ENCODE data around the gene YES1. TPM values are rescaled to one million over a fixed set of nuclear protein-coding genes. Genes with fewer than 3 reads are reported as not detected.

YES1 gene
- total RNA-seq, 1 donor from 2014 or later = 17.1 TPM

GRCh38 chr18:677951-678381 is 134.1 kb downstream of the YES1 start:
- H3K27me3 Mint-ChIP-seq (ENCODE audit: unreplicated experiment) = peaks cover 1% of the 10 kb centered on the region
- no peaks in the 10 kb centered on the region for H3K36me3 Mint-ChIP-seq (ENCODE audit: unreplicated experiment)
- no peaks in the 10 kb centered on the region for H3K9me3 Mint-ChIP-seq (ENCODE audit: unreplicated experiment)
- no peak for DNase-seq
- no peak overlapping the region for H3K27ac Mint-ChIP-seq (ENCODE audit: unreplicated experiment)
- H3K4me1 Mint-ChIP-seq (ENCODE audit: low read depth, unreplicated experiment) = no peaks in the 10 kb centered on the region
- no peak overlapping the region for H3K4me3 Mint-ChIP-seq (ENCODE audit: unreplicated experiment)
- TF ChIP-seq CTCF (IDR thresholded peaks at IDR 0.05; ENCODE audit: partially characterized antibody, unreplicated experiment) = no peak

GRCh38 chr18:677145-677544 is 134.9 kb downstream of the YES1 start:
- Mint-ChIP-seq H3K4me1 (ENCODE audit: low read depth, unreplicated experiment) (no peaks in the 10 kb centered on the region), H3K4me3 (ENCODE audit: unreplicated experiment) (no peak overlapping the region), H3K36me3 (ENCODE audit: unreplicated experiment) (no peaks in the 10 kb centered on the region), H3K9me3 (ENCODE audit: unreplicated experiment) (no peaks in the 10 kb centered on the region), H3K27me3 (ENCODE audit: unreplicated experiment) (peaks cover 1% of the 10 kb centered on the region), H3K27ac (ENCODE audit: unreplicated experiment) (no peak overlapping the region)
- TF ChIP-seq CTCF (IDR thresholded peaks at IDR 0.05; ENCODE audit: partially characterized antibody, unreplicated experiment) = no peak
- DNase-seq = no peak

GRCh38 chr18:676736-677135 is 135.3 kb downstream of the YES1 start:
- H3K4me1 Mint-ChIP-seq (ENCODE audit: low read depth, unreplicated experiment) = no peaks in the 10 kb centered on the region
- H3K36me3 Mint-ChIP-seq (ENCODE audit: unreplicated experiment) = no peaks in the 10 kb centered on the region
- no peak for DNase-seq
- no peak for TF ChIP-seq CTCF (IDR thresholded peaks at IDR 0.05; ENCODE audit: partially characterized antibody, unreplicated experiment)
- no peak overlapping the region for H3K4me3 Mint-ChIP-seq (ENCODE audit: unreplicated experiment)
- no peaks in the 10 kb centered on the region for H3K9me3 Mint-ChIP-seq (ENCODE audit: unreplicated experiment)
- H3K27ac Mint-ChIP-seq (ENCODE audit: unreplicated experiment) = no peak overlapping the region
- H3K27me3 Mint-ChIP-seq (ENCODE audit: unreplicated experiment) = peaks cover 1% of the 10 kb centered on the region

- Mint-ChIP-seq H3K4me1 (ENCODE audit: low read depth, unreplicated experiment) (no peaks in the 10 kb centered on the region), H3K27me3 (ENCODE audit: unreplicated experiment) (no peaks in the 10 kb centered on the region), H3K27ac (ENCODE audit: unreplicated experiment) (no peak overlapping the region), H3K4me3 (ENCODE audit: unreplicated experiment) (no peak overlapping the region), H3K36me3 (ENCODE audit: unreplicated experiment) (no peaks in the 10 kb centered on the region), H3K9me3 (ENCODE audit: unreplicated experiment) (no peaks in the 10 kb centered on the region)
- no peak for TF ChIP-seq CTCF (IDR thresholded peaks at IDR 0.05; ENCODE audit: partially characterized antibody, unreplicated experiment)
- no peak for DNase-seq
These were observed 136.0 kb downstream of the YES1 start for GRCh38 chr18:676069-676468.

- no peaks in the 10 kb centered on the region for H3K27me3 Mint-ChIP-seq (ENCODE audit: unreplicated experiment)
- no peak overlapping the region for H3K4me3 Mint-ChIP-seq (ENCODE audit: unreplicated experiment)
- no peaks in the 10 kb centered on the region for H3K36me3 Mint-ChIP-seq (ENCODE audit: unreplicated experiment)
- no peaks in the 10 kb centered on the region for H3K9me3 Mint-ChIP-seq (ENCODE audit: unreplicated experiment)
- H3K27ac Mint-ChIP-seq (ENCODE audit: unreplicated experiment) = no peak overlapping the region
- no peak for TF ChIP-seq CTCF (IDR thresholded peaks at IDR 0.05; ENCODE audit: partially characterized antibody, unreplicated experiment)
- H3K4me1 Mint-ChIP-seq (ENCODE audit: low read depth, unreplicated experiment) = no peaks in the 10 kb centered on the region
- DNase-seq = no peak
These were observed 136.7 kb downstream of the YES1 start for GRCh38 chr18:675307-675706.

Measured in glutamatergic neuron (in vitro differentiated cells).